ENCODE measurements around the gene EPB41.

Gene EPB41

GRCh38 chr1:28895896-28896608 is 18.3 kb upstream of the EPB41 start:
- no peak for TF ChIP-seq EZH2phosphoT487 (IDR thresholded peaks at IDR 0.05; ENCODE audit: low read depth)
- TF ChIP-seq, protein P1, sequence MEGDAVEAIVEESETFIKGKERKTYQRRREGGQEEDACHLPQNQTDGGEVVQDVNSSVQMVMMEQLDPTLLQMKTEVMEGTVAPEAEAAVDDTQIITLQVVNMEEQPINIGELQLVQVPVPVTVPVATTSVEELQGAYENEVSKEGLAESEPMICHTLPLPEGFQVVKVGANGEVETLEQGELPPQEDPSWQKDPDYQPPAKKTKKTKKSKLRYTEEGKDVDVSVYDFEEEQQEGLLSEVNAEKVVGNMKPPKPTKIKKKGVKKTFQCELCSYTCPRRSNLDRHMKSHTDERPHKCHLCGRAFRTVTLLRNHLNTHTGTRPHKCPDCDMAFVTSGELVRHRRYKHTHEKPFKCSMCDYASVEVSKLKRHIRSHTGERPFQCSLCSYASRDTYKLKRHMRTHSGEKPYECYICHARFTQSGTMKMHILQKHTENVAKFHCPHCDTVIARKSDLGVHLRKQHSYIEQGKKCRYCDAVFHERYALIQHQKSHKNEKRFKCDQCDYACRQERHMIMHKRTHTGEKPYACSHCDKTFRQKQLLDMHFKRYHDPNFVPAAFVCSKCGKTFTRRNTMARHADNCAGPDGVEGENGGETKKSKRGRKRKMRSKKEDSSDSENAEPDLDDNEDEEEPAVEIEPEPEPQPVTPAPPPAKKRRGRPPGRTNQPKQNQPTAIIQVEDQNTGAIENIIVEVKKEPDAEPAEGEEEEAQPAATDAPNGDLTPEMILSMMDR (IDR thresholded peaks at IDR 0.05; ENCODE audit: low read depth, low read length) = no peak
- no peak overlapping the region for H2AFZ ChIP-seq (ENCODE audit: low read depth, low read length)
- H3K36me3 ChIP-seq (replicated peaks; ENCODE audit: low read depth, low read length) = peaks cover 6% of the 10 kb centered on the region
- peaks cover 26% of the 10 kb centered on the region for H4K20me1 ChIP-seq (ENCODE audit: insufficient read depth, low read length)
- H3K27me3 ChIP-seq (ENCODE audit: low read depth, low read length) = no peaks in the 10 kb centered on the region
- peaks cover 10% of the 10 kb centered on the region for H3K79me2 ChIP-seq (ENCODE audit: low read length)
- no peak overlapping the region for H3K4me2 ChIP-seq (ENCODE audit: low read length)
- H3K27ac ChIP-seq (ENCODE audit: low read length) = no peak overlapping the region
- H3K9me3 ChIP-seq (ENCODE audit: insufficient read depth, low read length) = no peaks in the 10 kb centered on the region
- peaks cover 6% of the 10 kb centered on the region; the same call in 1 of the 2 replicates for H3K4me1 ChIP-seq (ENCODE audit: low read length)
- H3K4me3 ChIP-seq (ENCODE audit: low read length) = no peak overlapping the region
- H3K9ac ChIP-seq (ENCODE audit: low read length) = no peak overlapping the region

GRCh38 chr1:28896609-28896986 is 17.8 kb upstream of the EPB41 start:
- Histone ChIP-seq H3K4me3 (ENCODE audit: low read length) (no peak overlapping the region), H4K20me1 (ENCODE audit: insufficient read depth, low read length) (peaks cover 26% of the 10 kb centered on the region), H3K9me3 (ENCODE audit: insufficient read depth, low read length) (no peaks in the 10 kb centered on the region), H3K79me2 (ENCODE audit: low read length) (peaks cover 8% of the 10 kb centered on the region; the same call in 1 of the 2 replicates), H3K27ac (ENCODE audit: low read length) (no peak overlapping the region), H3K4me2 (ENCODE audit: low read length) (no peak overlapping the region), H3K9ac (ENCODE audit: low read length) (no peak overlapping the region), H2AFZ (ENCODE audit: low read depth, low read length) (no peak overlapping the region), H3K36me3 (replicated peaks; ENCODE audit: low read depth, low read length) (peaks cover 6% of the 10 kb centered on the region), H3K4me1 (ENCODE audit: low read length) (peaks cover 6% of the 10 kb centered on the region; the same call in 1 of the 2 replicates), H3K27me3 (ENCODE audit: low read depth, low read length) (no peaks in the 10 kb centered on the region)
- no peak for TF ChIP-seq EZH2phosphoT487 (IDR thresholded peaks at IDR 0.05; ENCODE audit: low read depth)
- TF ChIP-seq, protein P1 (IDR thresholded peaks at IDR 0.05; ENCODE audit: low read depth, low read length) = no peak

GRCh38 chr1:28897789-28898188 is 16.6 kb upstream of the EPB41 start:
- H3K4me1 ChIP-seq (ENCODE audit: low read length) = peaks cover 6% of the 10 kb centered on the region; the same call in 1 of the 2 replicates
- H3K79me2 ChIP-seq (ENCODE audit: low read length) = peaks cover 20% of the 10 kb centered on the region
- peaks cover 6% of the 10 kb centered on the region for H3K36me3 ChIP-seq (replicated peaks; ENCODE audit: low read depth, low read length)
- TF ChIP-seq EZH2phosphoT487 (IDR thresholded peaks at IDR 0.05; ENCODE audit: low read depth) = no peak
- TF ChIP-seq, protein P1 (IDR thresholded peaks at IDR 0.05; ENCODE audit: low read depth, low read length) = no peak
- no peak overlapping the region for H3K4me2 ChIP-seq (ENCODE audit: low read length)
- H4K20me1 ChIP-seq (ENCODE audit: insufficient read depth, low read length) = peaks cover 36% of the 10 kb centered on the region
- H3K4me3 ChIP-seq (ENCODE audit: low read length) = no peak overlapping the region
- no peak overlapping the region for H2AFZ ChIP-seq (ENCODE audit: low read depth, low read length)
- H3K27me3 ChIP-seq (ENCODE audit: low read depth, low read length) = no peaks in the 10 kb centered on the region
- H3K9ac ChIP-seq (ENCODE audit: low read length) = no peak overlapping the region
- H3K9me3 ChIP-seq (ENCODE audit: insufficient read depth, low read length) = no peaks in the 10 kb centered on the region
- H3K27ac ChIP-seq (ENCODE audit: low read length) = no peak overlapping the region

- H2AFZ ChIP-seq (ENCODE audit: low read depth, low read length) = no peak overlapping the region
- H4K20me1 ChIP-seq (ENCODE audit: insufficient read depth, low read length) = peaks cover 32% of the 10 kb centered on the region
- no peaks in the 10 kb centered on the region for H3K9me3 ChIP-seq (ENCODE audit: insufficient read depth, low read length)
- TF ChIP-seq, protein P1 (IDR thresholded peaks at IDR 0.05; ENCODE audit: low read depth, low read length) = no peak
- TF ChIP-seq EZH2phosphoT487 (IDR thresholded peaks at IDR 0.05; ENCODE audit: low read depth) = no peak
- H3K27me3 ChIP-seq (ENCODE audit: low read depth, low read length) = no peaks in the 10 kb centered on the region
- peaks cover 6% of the 10 kb centered on the region for H3K36me3 ChIP-seq (replicated peaks; ENCODE audit: low read depth, low read length)
- H3K4me1 ChIP-seq (ENCODE audit: low read length) = no peaks in the 10 kb centered on the region
- no peak overlapping the region for H3K9ac ChIP-seq (ENCODE audit: low read length)
- no peak overlapping the region for H3K27ac ChIP-seq (ENCODE audit: low read length)
- H3K4me3 ChIP-seq (ENCODE audit: low read length) = no peak overlapping the region
- H3K79me2 ChIP-seq (ENCODE audit: low read length) = peaks cover 25% of the 10 kb centered on the region
- H3K4me2 ChIP-seq (ENCODE audit: low read length) = no peak overlapping the region
These were observed 15.9 kb upstream of the EPB41 start for GRCh38 chr1:28898405-28898881.
